Measurements from ENCODE around the gene GLCE.

Gene GLCE

GRCh38 chr15:69244798-69245197, 84.4 kb downstream of the GLCE start:
- no peak overlapping the region for H3K27ac ChIP-seq
- H3K4me3 ChIP-seq = no peak overlapping the region
- TF ChIP-seq CTCF (IDR thresholded peaks at IDR 0.05) = no peak
- DNase-seq (ENCODE audit: low spot score) = no peak

GRCh38 chr15:69253156-69253555, 92.7 kb downstream of the GLCE start:
- H3K4me3 ChIP-seq = no peak overlapping the region
- DNase-seq (ENCODE audit: low spot score) = no peak
- peak overlapping the region in 1 of 2 donors; percentile 7 for H3K27ac ChIP-seq
- no peak for TF ChIP-seq CTCF (IDR thresholded peaks at IDR 0.05)

- no peak overlapping the region for H3K27ac ChIP-seq
Observed at GRCh38 chr15:69265347-69265955, 105.0 kb downstream of the GLCE start.

GRCh38 chr15:69271217-69271616, 110.8 kb downstream of the GLCE start:
- DNase-seq (ENCODE audit: low spot score) = no peak
- Histone ChIP-seq H3K27ac (no peak overlapping the region), H3K4me3 (no peak overlapping the region)
- TF ChIP-seq CTCF (IDR thresholded peaks at IDR 0.05) = no peak

More at GRCh38 chr15:69265347-69265955, 105.0 kb downstream of the GLCE start:
- DNase-seq (ENCODE audit: low spot score) = no peak
- TF ChIP-seq CTCF (IDR thresholded peaks at IDR 0.05) = peak; percentile 17
- no peak overlapping the region for H3K4me3 ChIP-seq

- TF ChIP-seq CTCF (IDR thresholded peaks at IDR 0.05) = no peak
- no peak for DNase-seq (ENCODE audit: low spot score)
- Histone ChIP-seq H3K27ac (no peak overlapping the region), H3K4me3 (no peak overlapping the region)
Observed at GRCh38 chr15:69272139-69272538, 111.7 kb downstream of the GLCE start.

- DNase-seq (ENCODE audit: low spot score) = no peak
- H3K27ac ChIP-seq = no peak overlapping the region
- no peak for TF ChIP-seq CTCF (IDR thresholded peaks at IDR 0.05)
- H3K4me3 ChIP-seq = no peak overlapping the region
Observed at GRCh38 chr15:69272891-69273290, 112.5 kb downstream of the GLCE start.

GRCh38 chr15:69275074-69275670, 114.7 kb downstream of the GLCE start:
- no peak for TF ChIP-seq CTCF (IDR thresholded peaks at IDR 0.05)
- no peak for DNase-seq (ENCODE audit: low spot score)
- no peak overlapping the region for H3K4me3 ChIP-seq
- H3K27ac ChIP-seq = no peak overlapping the region

Measured in coronary artery (tissue), 2 donors.